Glutamatergic neuron (in vitro differentiated cells): ENCODE measurements around the gene FNTB. TPM values are rescaled to one million over a fixed set of nuclear protein-coding genes. Genes with fewer than 3 reads are reported as not detected.

Source experiments
- DNase-seq: peaks from one replicate; pipeline ENCODE4 v3.0.0; 2022
- H3K27ac Mint-ChIP-seq: one replicate; pipeline ENCODE4 v1.8.0; 2020; ENCODE audit warnings: mild to moderate bottlenecking, mixed read lengths, inconsistent platforms; ENCODE audit not compliant: unreplicated experiment
- H3K27me3 Mint-ChIP-seq: one replicate; pipeline ENCODE4 v1.8.0; 2020; ENCODE audit warnings: mild to moderate bottlenecking, moderate library complexity, mixed read lengths, inconsistent platforms; ENCODE audit not compliant: unreplicated experiment
- H3K36me3 Mint-ChIP-seq: one replicate; pipeline ENCODE4 v1.8.0; 2020; ENCODE audit warnings: mild to moderate bottlenecking, mixed read lengths, inconsistent platforms; ENCODE audit not compliant: unreplicated experiment
- H3K4me1 Mint-ChIP-seq: one replicate; pipeline ENCODE4 v1.8.0; 2020; ENCODE audit warnings: mild to moderate bottlenecking, low read depth, mixed read lengths, inconsistent platforms; ENCODE audit not compliant: unreplicated experiment
- H3K4me3 Mint-ChIP-seq: one replicate; pipeline ENCODE4 v1.8.0; 2020; ENCODE audit warnings: mild to moderate bottlenecking, mixed read lengths, inconsistent platforms; ENCODE audit not compliant: unreplicated experiment
- H3K9me3 Mint-ChIP-seq: one replicate; pipeline ENCODE4 v1.8.0; 2020; ENCODE audit warnings: mild to moderate bottlenecking, moderate library complexity, mixed read lengths, inconsistent platforms; ENCODE audit not compliant: unreplicated experiment
- CTCF ChIP-seq: fragments of 200-600 bp; sonication (generic); IDR thresholded peaks from one replicate; pipeline ENCODE4 v1.5.0; 2021; ENCODE audit not compliant: partially characterized antibody, unreplicated experiment
- total RNA-seq: library from RNA; stranded (reverse); fragmentation: NEBNext Ultra II Directional; extraction: Animal tissue kit (Norgen Biotek cat#: 25700); gene quantifications from one replicate; pipeline ENCODE4 v1.2.1, GENCODE V29; 2021; ENCODE audit not compliant: unreplicated experiment

FNTB gene
- total RNA-seq, 1 donor from 2014 or later = 15.2 TPM

- Mint-ChIP-seq H3K4me1 (no peaks in the 10 kb centered on the region), H3K9me3 (peaks cover 2% of the 10 kb centered on the region), H3K27me3 (no peaks in the 10 kb centered on the region), H3K27ac (no peak overlapping the region), H3K36me3 (peaks cover 10% of the 10 kb centered on the region), H3K4me3 (no peak overlapping the region)
- TF ChIP-seq CTCF = no peak
- DNase-seq = no peak
Measured at GRCh38 chr14:64953310-64953654, 33.4 kb upstream of the FNTB start.

DNA sequence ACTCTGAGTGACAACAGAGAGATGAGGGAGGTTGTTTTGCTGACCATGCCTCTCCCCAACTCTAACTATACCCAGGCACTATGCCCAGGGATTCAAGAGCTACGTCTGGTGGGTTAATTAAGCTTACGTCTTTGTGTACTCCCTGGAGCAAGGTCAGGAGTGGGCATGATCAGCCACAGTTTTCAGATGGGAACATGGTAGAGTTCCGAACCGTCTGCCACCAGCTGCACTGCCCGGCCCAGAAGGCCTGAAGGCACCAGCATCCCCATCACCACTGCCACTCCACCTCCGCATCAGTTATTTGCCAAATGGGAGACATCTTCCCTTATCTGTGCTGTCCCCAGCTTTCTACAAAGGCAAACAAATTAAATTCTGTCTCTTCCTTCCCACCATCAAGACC lies 33.0 kb upstream of the FNTB start:
- H3K4me3 Mint-ChIP-seq = no peak overlapping the region
- no peaks in the 10 kb centered on the region for H3K4me1 Mint-ChIP-seq
- no peaks in the 10 kb centered on the region for H3K27me3 Mint-ChIP-seq
- peaks cover 10% of the 10 kb centered on the region for H3K36me3 Mint-ChIP-seq
- TF ChIP-seq CTCF = no peak
- H3K27ac Mint-ChIP-seq = no peak overlapping the region
- peaks cover 2% of the 10 kb centered on the region for H3K9me3 Mint-ChIP-seq
- DNase-seq = no peak

DNA sequence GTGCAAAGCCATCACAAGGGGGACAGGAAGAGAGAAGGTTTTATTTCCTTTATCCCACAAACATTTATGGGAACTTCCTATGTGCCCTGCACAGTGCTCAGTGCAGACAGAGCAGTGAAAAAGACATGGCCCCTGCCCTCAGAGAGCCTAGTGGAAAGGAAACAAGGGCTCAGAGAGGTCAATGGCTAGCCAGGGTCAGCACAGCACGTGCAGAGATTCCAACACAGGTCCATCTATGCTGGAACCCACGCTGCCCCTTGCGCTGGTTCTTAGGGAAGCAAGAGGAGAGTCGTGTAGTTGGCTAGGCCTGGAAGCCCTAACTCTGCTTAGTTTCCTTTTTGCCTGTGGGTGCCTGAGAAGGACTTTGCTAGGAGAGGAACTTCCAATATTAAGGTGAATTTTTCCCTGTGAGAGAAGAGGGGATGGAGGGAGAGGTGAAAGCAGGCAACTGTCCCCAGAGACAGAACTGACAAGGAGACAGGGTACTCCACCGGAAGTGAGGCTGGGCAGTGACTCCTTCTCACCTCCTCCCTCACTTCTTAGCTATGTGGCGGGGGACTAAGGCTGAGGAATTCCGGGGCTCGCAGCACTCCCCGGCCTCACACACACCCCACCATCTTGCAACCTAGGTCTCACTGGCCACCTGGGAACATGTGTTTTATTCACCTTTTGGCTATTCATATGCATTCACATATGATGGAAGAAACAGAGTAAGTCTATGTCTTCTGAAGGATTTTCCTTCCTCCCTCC lies 32.0 kb upstream of the FNTB start:
- no peaks in the 10 kb centered on the region for H3K27me3 Mint-ChIP-seq
- H3K27ac Mint-ChIP-seq = no peak overlapping the region
- H3K9me3 Mint-ChIP-seq = peaks cover 2% of the 10 kb centered on the region
- peaks cover 10% of the 10 kb centered on the region for H3K36me3 Mint-ChIP-seq
- TF ChIP-seq CTCF = no peak
- no peak for DNase-seq
- no peaks in the 10 kb centered on the region for H3K4me1 Mint-ChIP-seq
- H3K4me3 Mint-ChIP-seq = no peak overlapping the region

- Mint-ChIP-seq H3K27ac (peak overlapping the region; percentile 15), H3K4me3 (no peak overlapping the region), H3K4me1 (no peaks in the 10 kb centered on the region), H3K27me3 (no peaks in the 10 kb centered on the region), H3K36me3 (peaks cover 10% of the 10 kb centered on the region), H3K9me3 (peaks cover 2% of the 10 kb centered on the region)
- no peak for TF ChIP-seq CTCF
- DNase-seq = no peak
Measured at GRCh38 chr14:64955297-64955696, 31.4 kb upstream of the FNTB start.

DNA sequence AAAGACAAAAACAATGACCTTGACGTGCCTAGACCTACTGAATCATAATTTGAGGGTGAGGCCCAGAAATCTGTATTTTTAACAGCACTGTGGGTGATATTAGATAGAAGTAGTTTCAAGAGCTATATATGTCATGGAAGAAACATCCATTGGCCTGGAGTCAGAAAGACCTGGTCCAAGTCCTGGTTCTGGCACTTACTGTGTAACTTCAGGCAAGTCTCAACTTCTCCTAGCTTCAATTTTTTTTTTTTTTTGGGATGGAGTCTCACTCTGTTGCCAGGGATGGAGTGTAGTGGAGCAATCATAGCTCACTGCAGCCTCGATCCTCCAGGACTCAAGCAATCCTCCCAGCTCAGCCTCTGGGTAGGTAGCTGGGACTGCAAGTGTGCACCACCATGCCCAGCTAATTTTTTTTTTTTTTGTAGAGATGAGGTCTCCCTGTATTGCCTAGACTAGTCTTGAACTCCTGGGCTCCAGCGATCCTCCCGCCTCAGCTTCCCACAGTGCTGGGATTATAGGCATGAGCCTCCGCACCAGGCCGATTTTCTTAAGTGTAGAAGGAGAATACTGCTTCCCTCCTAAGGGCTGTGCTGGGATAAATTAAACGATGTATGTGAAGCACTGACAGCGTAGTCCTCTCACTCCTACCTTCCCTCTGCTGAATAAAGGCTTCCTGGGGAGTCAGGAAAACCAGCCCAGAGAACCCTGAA lies 29.8 kb upstream of the FNTB start:
- Mint-ChIP-seq H3K27ac (no peak overlapping the region), H3K27me3 (no peaks in the 10 kb centered on the region), H3K9me3 (no peaks in the 10 kb centered on the region), H3K4me1 (no peaks in the 10 kb centered on the region), H3K4me3 (no peak overlapping the region), H3K36me3 (peaks cover 4% of the 10 kb centered on the region)
- TF ChIP-seq CTCF = no peak
- no peak for DNase-seq
